Measurements from ENCODE around the gene TBXAS1. TPM values are rescaled to one million over a fixed set of nuclear protein-coding genes. Genes with fewer than 3 reads are reported as not detected.

Gene TBXAS1
- total RNA-seq, 4 donors from 2014 or later: 0.41 to 5.2 (median 3.3) TPM

DNA sequence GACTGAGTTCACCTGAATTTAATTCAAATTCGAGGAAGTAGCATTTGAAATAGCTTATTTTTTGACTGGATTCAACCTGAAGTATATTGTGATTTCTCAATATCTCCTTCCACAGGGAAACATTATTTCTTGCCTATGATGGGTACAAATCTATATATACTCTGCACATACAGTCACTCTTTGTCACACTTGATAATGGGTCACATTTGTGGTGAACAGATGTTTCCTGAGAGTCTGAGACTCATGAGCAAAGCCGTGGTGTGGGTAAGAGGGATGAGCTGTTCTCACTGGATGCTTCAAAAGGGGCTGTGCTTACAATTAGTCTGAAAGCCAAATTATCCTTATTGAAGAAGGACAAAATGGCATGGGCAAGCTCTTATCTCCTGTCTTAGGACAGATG, 18.0 kb upstream of the TBXAS1 start:
- no peaks in the 10 kb centered on the region for H3K36me3 ChIP-seq
- intact Hi-C loops (cut with DNase I; ENCODE audit: low total_unique reads) (no loop called here), in situ Hi-C loops (cut with MboI; ENCODE audit: low sequenced_read_pairs in 4 of 4) (loop anchor here in 1 of 4 donors (25.0 kb wide), 1 partner anchor 324 kb away; the partner anchor contains the start of gene KLRG2)
- no peaks in the 10 kb centered on the region for H3K4me1 ChIP-seq
- no peak overlapping the region for H3K4me3 ChIP-seq
- DNase-seq (no peak), ATAC-seq (no peak)
- no peak for TF ChIP-seq POLR2A (IDR thresholded peaks at IDR 0.05)
- TF ChIP-seq, protein P1, sequence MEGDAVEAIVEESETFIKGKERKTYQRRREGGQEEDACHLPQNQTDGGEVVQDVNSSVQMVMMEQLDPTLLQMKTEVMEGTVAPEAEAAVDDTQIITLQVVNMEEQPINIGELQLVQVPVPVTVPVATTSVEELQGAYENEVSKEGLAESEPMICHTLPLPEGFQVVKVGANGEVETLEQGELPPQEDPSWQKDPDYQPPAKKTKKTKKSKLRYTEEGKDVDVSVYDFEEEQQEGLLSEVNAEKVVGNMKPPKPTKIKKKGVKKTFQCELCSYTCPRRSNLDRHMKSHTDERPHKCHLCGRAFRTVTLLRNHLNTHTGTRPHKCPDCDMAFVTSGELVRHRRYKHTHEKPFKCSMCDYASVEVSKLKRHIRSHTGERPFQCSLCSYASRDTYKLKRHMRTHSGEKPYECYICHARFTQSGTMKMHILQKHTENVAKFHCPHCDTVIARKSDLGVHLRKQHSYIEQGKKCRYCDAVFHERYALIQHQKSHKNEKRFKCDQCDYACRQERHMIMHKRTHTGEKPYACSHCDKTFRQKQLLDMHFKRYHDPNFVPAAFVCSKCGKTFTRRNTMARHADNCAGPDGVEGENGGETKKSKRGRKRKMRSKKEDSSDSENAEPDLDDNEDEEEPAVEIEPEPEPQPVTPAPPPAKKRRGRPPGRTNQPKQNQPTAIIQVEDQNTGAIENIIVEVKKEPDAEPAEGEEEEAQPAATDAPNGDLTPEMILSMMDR (IDR thresholded peaks at IDR 0.05 in 4 of 5, conservative IDR thresholded peaks at IDR 0.05 in 1 of 5): no peak
- H3K27me3 ChIP-seq: no peaks in the 10 kb centered on the region
- H3K27ac ChIP-seq: no peak overlapping the region
- H3K9me3 ChIP-seq: no peaks in the 10 kb centered on the region

DNA sequence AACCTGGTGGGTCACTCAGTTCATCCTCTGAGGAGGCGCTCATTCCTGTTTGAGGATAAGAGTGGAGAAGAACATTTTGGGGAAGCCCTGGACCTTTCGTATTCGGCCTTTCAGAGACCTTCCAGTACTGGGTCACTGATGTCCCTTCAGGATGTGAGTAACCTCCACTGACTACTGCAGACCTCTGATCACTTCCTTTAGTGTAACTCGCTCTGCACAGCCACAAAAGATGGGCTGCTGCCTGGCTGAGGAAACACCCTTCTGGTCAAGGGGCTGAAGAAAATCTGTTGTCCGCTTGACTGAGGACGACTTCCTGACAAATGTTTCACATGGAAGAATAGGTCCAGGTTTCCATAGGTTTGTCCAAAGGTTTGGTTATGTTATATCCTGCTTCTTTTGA, 15.9 kb upstream of the TBXAS1 start:
- DNase-seq (no peak), ATAC-seq (no peak)
- H3K4me3 ChIP-seq: no peak overlapping the region
- in situ Hi-C loops (cut with MboI; ENCODE audit: low sequenced_read_pairs in 4 of 4) (loop anchor here in 1 of 4 donors (25.0 kb wide), 1 partner anchor 326 kb away; the partner anchor contains the start of gene KLRG2), intact Hi-C loops (cut with DNase I; ENCODE audit: low total_unique reads) (no loop called here)
- H3K9me3 ChIP-seq: no peaks in the 10 kb centered on the region
- H3K27me3 ChIP-seq: no peaks in the 10 kb centered on the region
- no peak for TF ChIP-seq POLR2A (IDR thresholded peaks at IDR 0.05)
- TF ChIP-seq, protein P1 (IDR thresholded peaks at IDR 0.05 in 4 of 5, conservative IDR thresholded peaks at IDR 0.05 in 1 of 5): no peak
- no peaks in the 10 kb centered on the region for H3K4me1 ChIP-seq
- no peaks in the 10 kb centered on the region for H3K36me3 ChIP-seq
- no peak overlapping the region for H3K27ac ChIP-seq

DNA sequence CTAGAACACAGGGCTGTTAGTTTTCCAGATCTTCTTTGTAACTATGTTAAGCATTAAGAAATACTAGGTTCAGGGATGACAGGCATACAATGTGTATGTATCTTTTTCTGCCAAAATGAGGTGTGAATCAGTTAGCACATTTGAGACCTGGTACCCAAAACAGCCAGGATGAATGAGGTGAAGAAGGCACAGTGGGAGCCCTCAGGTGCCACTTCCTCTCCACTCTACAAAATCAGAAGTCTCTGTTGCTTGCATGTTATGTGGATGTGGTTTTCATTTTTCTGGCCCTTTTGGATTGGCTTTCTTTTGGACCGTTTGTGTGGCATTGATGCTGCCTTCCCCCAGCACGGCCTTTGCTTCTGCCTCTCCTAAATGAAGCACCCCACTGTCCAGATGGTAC, 15.4 kb upstream of the TBXAS1 start:
- Histone ChIP-seq H3K9me3 (no peaks in the 10 kb centered on the region), H3K27me3 (no peaks in the 10 kb centered on the region), H3K4me3 (no peak overlapping the region), H3K4me1 (no peaks in the 10 kb centered on the region), H3K27ac (no peak overlapping the region), H3K36me3 (no peaks in the 10 kb centered on the region)
- TF ChIP-seq, protein P1 (IDR thresholded peaks at IDR 0.05 in 4 of 5, conservative IDR thresholded peaks at IDR 0.05 in 1 of 5): no peak
- TF ChIP-seq POLR2A (IDR thresholded peaks at IDR 0.05): no peak
- ATAC-seq (no peak), DNase-seq (no peak)
- intact Hi-C loops (cut with DNase I; ENCODE audit: low total_unique reads) (no loop called here), in situ Hi-C loops (cut with MboI; ENCODE audit: low sequenced_read_pairs in 4 of 4) (loop anchor here in 1 of 4 donors (25.0 kb wide), 1 partner anchor 326 kb away; the partner anchor contains the start of gene KLRG2)

DNA sequence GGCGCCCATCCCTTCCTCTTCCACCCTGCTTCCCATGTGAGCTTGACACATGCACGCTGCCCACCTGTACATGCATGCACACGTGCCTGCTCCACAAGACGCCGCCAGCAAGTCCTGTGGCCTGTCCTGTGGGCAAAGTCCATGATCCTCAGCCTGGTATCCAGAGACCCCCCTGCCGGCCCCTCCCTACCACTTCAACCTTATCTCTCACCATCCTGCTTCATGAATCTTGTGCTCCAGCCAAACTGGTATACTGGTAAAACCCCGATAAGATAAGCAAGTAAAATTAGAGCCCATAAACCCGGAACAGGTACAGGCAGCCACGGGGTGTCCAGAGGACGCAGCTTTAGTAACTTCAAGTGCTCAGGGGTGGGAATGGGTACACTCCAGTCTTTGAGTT, 11.8 kb upstream of the TBXAS1 start:
- Histone ChIP-seq H3K4me1 (no peaks in the 10 kb centered on the region), H3K27ac (no peak overlapping the region), H3K27me3 (no peaks in the 10 kb centered on the region), H3K36me3 (no peaks in the 10 kb centered on the region), H3K9me3 (no peaks in the 10 kb centered on the region), H3K4me3 (no peak overlapping the region)
- TF ChIP-seq, protein P1 (IDR thresholded peaks at IDR 0.05 in 4 of 5, conservative IDR thresholded peaks at IDR 0.05 in 1 of 5): no peak
- no peak for TF ChIP-seq POLR2A (IDR thresholded peaks at IDR 0.05)
- intact Hi-C loops (cut with DNase I; ENCODE audit: low total_unique reads) (no loop called here), in situ Hi-C loops (cut with MboI; ENCODE audit: low sequenced_read_pairs in 4 of 4) (loop anchor here in 1 of 4 donors (25.0 kb wide), 1 partner anchor 330 kb away; the partner anchor contains the start of gene KLRG2)
- DNase-seq (no peak), ATAC-seq (no peak)

DNA sequence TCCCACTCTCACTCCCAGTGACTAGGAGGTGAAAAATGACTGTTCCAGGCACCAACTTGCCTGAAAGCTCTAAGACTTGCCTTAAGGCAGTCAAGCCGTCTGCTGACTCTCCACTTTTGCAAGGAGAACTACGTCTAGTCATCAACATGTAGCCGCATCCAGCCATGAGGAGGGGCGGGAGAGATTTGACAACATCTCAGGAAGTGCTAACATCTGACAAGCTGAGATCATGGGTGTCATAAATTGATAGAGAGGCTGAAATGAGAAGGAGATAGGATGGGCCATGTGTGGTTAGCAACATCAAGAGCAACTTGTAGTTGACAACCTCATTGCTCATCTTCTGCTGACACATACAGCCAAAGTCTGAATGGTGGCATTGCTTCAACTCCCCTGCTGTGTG, 9.0 kb upstream of the TBXAS1 start:
- in situ Hi-C loops (cut with MboI; ENCODE audit: low sequenced_read_pairs in 4 of 4): loop anchor here (10.0 to 25.0 kb wide), 2 partner anchors 175 to 333 kb away; partner anchors contain the start of gene KLRG2 (in 1 of the 4)
- Histone ChIP-seq H3K27ac (no peak overlapping the region), H3K36me3 (no peaks in the 10 kb centered on the region), H3K4me3 (no peak overlapping the region), H3K27me3 (no peaks in the 10 kb centered on the region), H3K9me3 (no peaks in the 10 kb centered on the region), H3K4me1 (no peaks in the 10 kb centered on the region)
- intact Hi-C loops (cut with DNase I; ENCODE audit: low total_unique reads): no loop called here
- no peak for DNase-seq
- TF ChIP-seq POLR2A (IDR thresholded peaks at IDR 0.05): no peak
- TF ChIP-seq, protein P1 (IDR thresholded peaks at IDR 0.05 in 4 of 5, conservative IDR thresholded peaks at IDR 0.05 in 1 of 5): no peak
- ATAC-seq: no peak

All from gastrocnemius medialis (tissue), 4 donors.